Measurements from ENCODE around the gene DLX6.

DLX6 gene

DNA sequence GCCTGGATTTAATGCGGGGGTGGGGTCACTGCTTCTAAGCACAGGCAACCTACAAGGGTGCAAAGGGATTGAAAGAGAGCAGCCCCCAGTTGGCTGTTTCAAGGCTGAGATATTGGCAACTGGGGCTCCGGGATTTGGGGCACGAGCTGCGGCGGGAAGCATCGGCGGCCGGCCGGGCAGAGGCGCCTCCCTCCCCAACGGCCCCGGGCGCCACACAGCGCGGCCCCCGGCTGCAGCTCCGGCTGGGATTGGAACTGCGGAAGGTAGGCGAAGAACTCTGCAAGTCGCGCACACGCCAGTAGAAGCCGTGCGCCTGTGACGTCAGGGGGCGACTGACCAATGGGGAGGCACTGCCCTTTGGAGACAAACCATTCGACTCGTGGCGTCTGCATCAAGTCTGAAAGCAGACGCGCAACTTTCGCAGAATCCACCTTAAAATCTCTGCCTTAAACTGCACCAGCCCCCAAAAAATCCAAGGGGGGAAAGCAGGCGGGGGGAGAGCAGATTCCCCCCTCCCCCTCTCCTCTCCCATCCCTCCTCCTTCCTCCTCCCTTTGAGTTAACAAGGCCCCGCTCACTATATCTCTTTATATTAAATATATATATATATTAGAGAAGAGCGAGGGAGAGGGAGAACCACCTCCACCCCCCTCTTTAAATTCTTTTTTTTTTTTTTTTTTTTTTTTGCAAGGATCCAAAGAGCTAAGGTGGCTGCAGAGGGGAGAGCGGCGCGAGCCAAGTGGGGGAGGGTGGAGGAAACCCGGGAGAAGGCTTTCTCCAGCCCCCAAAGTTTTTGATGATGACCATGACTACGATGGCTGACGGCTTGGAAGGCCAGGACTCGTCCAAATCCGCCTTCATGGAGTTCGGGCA lies at the start of gene DLX6:
TSS of gene DLX6 (plus strand) at position 371 of the 872 bp plus-strand sequence. CDS start at position 796, 425 bp downstream.
- 0 out of 2 replicates have a peak within 1 kb of the TSS, but pooled peaks have one; percentile 18 for H3K4me3 ChIP-seq (ENCODE audit: low read depth, low read length)
- no peak for TF ChIP-seq CTCF (IDR thresholded peaks at IDR 0.05; ENCODE audit: low read depth, low read length)

- TF ChIP-seq CTCF (IDR thresholded peaks at IDR 0.05; ENCODE audit: low read depth, low read length): no peak
- H3K4me3 ChIP-seq (ENCODE audit: low read depth, low read length): no peak overlapping the region
Observed at GRCh38 chr7:96959135-96959534, 46.2 kb upstream of the DLX6 start.

GRCh38 chr7:96962221-96962885 lies 43.0 kb upstream of the DLX6 start:
- no peak for TF ChIP-seq CTCF (IDR thresholded peaks at IDR 0.05; ENCODE audit: low read depth, low read length)
- H3K4me3 ChIP-seq (ENCODE audit: low read depth, low read length): no peak overlapping the region

DNA sequence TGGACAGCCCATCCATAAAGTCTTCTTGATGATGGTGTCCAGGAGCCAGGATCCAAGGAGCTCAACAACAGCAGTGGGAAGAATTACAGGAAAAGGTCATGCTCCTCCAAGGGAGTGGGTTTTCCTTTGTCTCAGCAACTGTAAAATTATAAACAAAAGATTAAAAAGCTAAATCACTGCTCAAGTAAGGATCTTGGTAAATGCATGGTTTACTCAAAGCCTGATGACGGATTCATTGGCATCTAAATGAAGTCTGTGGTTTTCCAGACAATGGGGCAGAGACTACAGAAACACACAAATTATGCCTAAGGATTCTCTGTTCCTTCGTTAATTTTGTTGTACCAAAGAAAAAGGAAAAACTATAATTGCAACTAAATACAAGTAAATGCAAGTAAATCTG lies 36.4 kb upstream of the DLX6 start:
- TF ChIP-seq CTCF (IDR thresholded peaks at IDR 0.05; ENCODE audit: low read depth, low read length): no peak

DNA sequence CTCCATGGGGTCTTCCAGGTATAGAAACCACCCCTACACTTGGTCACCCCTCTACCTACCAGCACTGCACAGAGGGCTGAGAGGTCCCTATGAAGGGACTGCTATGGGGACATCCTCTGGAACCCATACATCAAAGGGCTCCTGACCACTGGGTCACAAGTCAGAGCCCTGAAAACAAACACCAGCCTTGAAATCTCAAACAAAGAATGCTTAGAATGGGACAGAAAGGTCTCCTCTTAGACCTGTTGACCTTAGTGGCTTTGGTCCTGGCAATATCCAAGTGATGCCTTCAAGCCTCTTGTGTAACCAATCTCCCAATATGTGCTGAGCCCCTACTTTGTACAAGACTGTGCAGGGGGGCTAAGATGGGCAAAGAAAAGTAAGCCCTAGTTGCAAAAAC lies 34.6 kb upstream of the DLX6 start:
- no peak overlapping the region for H3K4me3 ChIP-seq (ENCODE audit: low read depth, low read length)

More for the DNA sequence above, 36.4 kb upstream of the DLX6 start:
- H3K4me3 ChIP-seq (ENCODE audit: low read depth, low read length): no peak overlapping the region

GRCh38 chr7:96973986-96974385 lies 31.4 kb upstream of the DLX6 start:
- no peak overlapping the region for H3K4me3 ChIP-seq (ENCODE audit: low read depth, low read length)
- TF ChIP-seq CTCF (IDR thresholded peaks at IDR 0.05; ENCODE audit: low read depth, low read length): no peak

More for the DNA sequence above, 34.6 kb upstream of the DLX6 start:
- no peak for TF ChIP-seq CTCF (IDR thresholded peaks at IDR 0.05; ENCODE audit: low read depth, low read length)

DNA sequence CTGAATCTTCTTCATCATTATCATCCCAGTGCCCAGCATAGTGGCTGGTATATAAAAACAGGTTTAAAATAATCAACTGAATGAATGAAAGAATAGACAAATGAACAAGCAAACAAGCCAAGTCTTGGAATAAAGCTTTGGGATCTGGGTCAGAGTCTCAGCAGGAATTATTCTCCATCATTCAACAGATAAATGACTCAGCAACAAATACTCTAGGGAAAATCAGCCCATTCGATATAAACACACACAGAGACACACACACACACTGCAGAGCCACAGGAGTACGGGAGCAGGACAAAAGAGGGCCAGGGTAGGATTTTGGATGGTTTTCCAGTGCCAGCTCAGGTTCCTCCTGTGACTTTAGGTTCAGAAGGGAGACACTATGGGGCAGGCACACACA lies 29.2 kb upstream of the DLX6 start:
- TF ChIP-seq CTCF (IDR thresholded peaks at IDR 0.05; ENCODE audit: low read depth, low read length): no peak
- no peak overlapping the region for H3K4me3 ChIP-seq (ENCODE audit: low read depth, low read length)

Data from WI38 (cell line).